Adrenal gland (tissue), 12 donors: ENCODE measurements around the gene BTN3A1. TPM values are rescaled to one million over a fixed set of nuclear protein-coding genes. Genes with fewer than 3 reads are reported as not detected.
"Not testable (repeated sequence)": the region's sequence is repeated elsewhere in the genome, so short reads cannot be mapped to it uniquely, and the experiment has no call there.

Experiments
- DNase-seq, 7 donors: peaks; one replicate each; pipeline ENCODE4 v3.0.0-alpha.2; 2019 to 2020
- H3K27ac ChIP-seq, 5 donors: fragments of 200-600 bp; sonication (generic) in 4 of 5; 1 replicate in 3 of 5; 2 replicates in 2 of 5; pipeline versions ENCODE4 v1.5.1 to v1.8.0; 2016 to 2020; ENCODE audit warnings: mild to moderate bottlenecking in 1 of 5
- H3K27me3 ChIP-seq: fragments of 200-600 bp; 2 replicates; pipeline ENCODE4 v1.8.0; 2021
- H3K36me3 ChIP-seq, 2 donors: fragments of 200-600 bp; replicated peaks in 1 of 2; 1 replicate in 1 of 2; 2 replicates in 1 of 2; pipeline versions ENCODE4 v1.5.1 to v1.8.0; 2018 to 2022
- H3K4me1 ChIP-seq, 2 donors: fragments of 200-600 bp; replicated peaks in 1 of 2; 1 replicate in 1 of 2; 2 replicates in 1 of 2; pipeline versions ENCODE4 v1.5.1 to v1.8.0; 2018 to 2021
- H3K4me3 ChIP-seq, 4 donors: fragments of 200-600 bp; sonication (generic) in 3 of 4; one replicate each; pipeline ENCODE4 v1.5.1; 2016 to 2018
- H3K9me3 ChIP-seq, 3 donors: fragments of 200-600 bp; sonication (generic) in 1 of 3; replicated peaks in 1 of 3; 1 replicate in 2 of 3; 2 replicates in 1 of 3; pipeline versions ENCODE4 v1.5.1 to v1.8.0; 2016 to 2021
- CTCF ChIP-seq, 6 experiments: fragments of 450-650 bp in 4 of 6; fragments of 200-600 bp in 2 of 6; sonication (generic) in 1 of 6; IDR thresholded peaks; 1 replicate in 5 of 6; 2 replicates in 1 of 6; pipeline versions ENCODE4 v1.5.1 to v1.8.0; 2016 to 2021; ENCODE audit warnings: antibody characterized with exemption in 6 of 6, mild to moderate bottlenecking in 2 of 6, moderate library complexity in 1 of 6
- POLR2A ChIP-seq, 2 donors: fragments of 450-650 bp; IDR thresholded peaks; one replicate each; pipeline ENCODE4 v1.6.1; 2017; ENCODE audit warnings: antibody characterized with exemption in 2 of 2, mild to moderate bottlenecking in 2 of 2, moderate library complexity in 1 of 2
- WGBS, 4 donors: extraction: QIAGEN DNeasy Blood & Tissue Kit in 2 of 4; methylation state at CpG; one replicate each; pipeline versions ENCODE4 v1.1.5 to v1.1.7; 2013 to 2017; 5-methylcytosine and 5-hydroxymethylcytosine counted together
- intact Hi-C, 2 donors: fragments of 100-400 bp; cut with DNase I; formaldehyde crosslinking; loops; one replicate each; pipeline versions ENCODE4 v1.14.1 to v1.15.0; 2022 to 2023
- polyA plus RNA-seq, 3 donors: library from polyadenylated mRNA; stranded (reverse); fragments of 200-250 nt in 2 of 3; fragments of 350-450 nt in 1 of 3; fragmentation: Illumina TruSeq in 1 of 3; extraction: RNeasy Lipid Tissue Mini Kit (QIAGEN cat#74804) in 1 of 3; gene quantifications; one replicate each; pipeline ENCODE4 v1.2.3, GENCODE V29; 2013 to 2014
- total RNA-seq, 9 donors: library from RNA; depleted of rRNA in 4 of 9; stranded (reverse); fragments of >200 nt in 4 of 9; fragments of 120-200 nt in 1 of 9; fragmentation: NEBNext Ultra II Directional in 1 of 9; extraction: Animal tissue kit (Norgen Biotek cat#: 25700) in 1 of 9; gene quantifications; one replicate each; pipeline versions ENCODE4 v1.1.0 to v1.2.4, GENCODE V29; 2013 to 2023
- donor health status: healthy with polysubstance abuse.
- donor health status: Bipolar disorder and iron deficiency.
- donor health status: DM: yes; HTN: yes; CAD: no.
- donor health status: DM: no; HTN: no; CAD: no.
- donor health status: DM: no; HTN: no; CAD: no.
- donor health status: DM: yes; HTN: yes; CAD: no.

Gene BTN3A1
- total and polyA plus RNA-seq, 12 donors = 17.5 to 56.7 (median 38.3) TPM

- Histone ChIP-seq H3K4me1 (peaks cover 5 to 20% of the 10 kb centered on the region in 2 donors), H3K27ac (no peak overlapping the region), H3K27me3 (no peaks in the 10 kb centered on the region), H3K9me3 (no peaks in the 10 kb centered on the region), H3K4me3 (no peak overlapping the region), H3K36me3 (peaks cover 0 to 11% of the 10 kb centered on the region in 2 donors)
- no peak for TF ChIP-seq POLR2A (IDR thresholded peaks at IDR 0.05)
- TF ChIP-seq CTCF (IDR thresholded peaks at IDR 0.05) = no peak
- 67 to 75% (median 73%) methylated on average over 1 of the region's 1 CpG for WGBS, 4 donors
- no peak for DNase-seq
- intact Hi-C loops = no loop called here
Observed at GRCh38 chr6:26366504-26366903, 35.6 kb upstream of the BTN3A1 start.

GRCh38 chr6:26367114-26367513 lies 35.0 kb upstream of the BTN3A1 start:
- H3K27me3 ChIP-seq = no peaks in the 10 kb centered on the region
- no peak for DNase-seq
- intact Hi-C loops = no loop called here
- 71 to 80% (median 75%) methylated on average over 3 of the region's 3 CpGs for WGBS, 4 donors
- no peak overlapping the region for H3K27ac ChIP-seq
- H3K4me3 ChIP-seq = no peak overlapping the region
- no peak for TF ChIP-seq POLR2A (IDR thresholded peaks at IDR 0.05)
- TF ChIP-seq CTCF (IDR thresholded peaks at IDR 0.05) = no peak
- H3K9me3 ChIP-seq = no peaks in the 10 kb centered on the region
- H3K4me1 ChIP-seq = peaks cover 5 to 20% of the 10 kb centered on the region in 2 donors
- peaks cover 0 to 11% of the 10 kb centered on the region in 2 donors for H3K36me3 ChIP-seq

- DNase-seq, H3K4me3 ChIP-seq, H3K4me1 ChIP-seq, H3K27ac ChIP-seq, H3K9me3 ChIP-seq, H3K27me3 ChIP-seq, intact Hi-C loops: not testable (repeated sequence)
- WGBS, 4 donors = 77 to 92% (median 88%) methylated on average over 4 of the region's 4 CpGs
- H3K36me3 ChIP-seq = peaks cover 0 to 39% of the 10 kb centered on the region in 2 donors
Observed at GRCh38 chr6:26371813-26372212, 30.3 kb upstream of the BTN3A1 start.

- Histone ChIP-seq H3K9me3 (no peaks in the 10 kb centered on the region), H3K4me3 (no peak overlapping the region), H3K36me3 (peaks cover 0 to 39% of the 10 kb centered on the region in 2 donors), H3K27me3 (no peaks in the 10 kb centered on the region), H3K27ac (no peak overlapping the region), H3K4me1 (no peaks in the 10 kb centered on the region)
- whole genome bisulfite sequencing, 4 donors = 95 to 97% (median 96%) methylated on average over 11 to 12 of the region's 12 CpGs
- intact Hi-C loops = no loop called here
- TF ChIP-seq POLR2A (IDR thresholded peaks at IDR 0.05) (no peak), CTCF (IDR thresholded peaks at IDR 0.05) (no peak)
- no peak for DNase-seq
Observed at GRCh38 chr6:26372308-26373144, 29.5 kb upstream of the BTN3A1 start.

GRCh38 chr6:26375270-26375669 lies 26.8 kb upstream of the BTN3A1 start:
- H3K9me3 ChIP-seq = no peaks in the 10 kb centered on the region
- no peak overlapping the region for H3K4me3 ChIP-seq
- 52 to 67% (median 61%) methylated on average over 3 of the region's 3 CpGs for WGBS, 4 donors
- no peaks in the 10 kb centered on the region for H3K27me3 ChIP-seq
- intact Hi-C loops = no loop called here
- no peaks in the 10 kb centered on the region for H3K4me1 ChIP-seq
- H3K36me3 ChIP-seq = peaks cover 0 to 28% of the 10 kb centered on the region in 2 donors
- DNase-seq = no peak
- TF ChIP-seq CTCF (IDR thresholded peaks at IDR 0.05) = no peak
- no peak for TF ChIP-seq POLR2A (IDR thresholded peaks at IDR 0.05)
- no peak overlapping the region for H3K27ac ChIP-seq
